UCSD-AML1 (cell line): ENCODE measurements around the gene PCDH9.

Experiments
- DNase-seq: peaks from one replicate; lab custom pipeline; 2025; ENCODE audit not compliant: unreplicated experiment; lab: John Stamatoyannopoulos, UW

The PCDH9 gene

DNA sequence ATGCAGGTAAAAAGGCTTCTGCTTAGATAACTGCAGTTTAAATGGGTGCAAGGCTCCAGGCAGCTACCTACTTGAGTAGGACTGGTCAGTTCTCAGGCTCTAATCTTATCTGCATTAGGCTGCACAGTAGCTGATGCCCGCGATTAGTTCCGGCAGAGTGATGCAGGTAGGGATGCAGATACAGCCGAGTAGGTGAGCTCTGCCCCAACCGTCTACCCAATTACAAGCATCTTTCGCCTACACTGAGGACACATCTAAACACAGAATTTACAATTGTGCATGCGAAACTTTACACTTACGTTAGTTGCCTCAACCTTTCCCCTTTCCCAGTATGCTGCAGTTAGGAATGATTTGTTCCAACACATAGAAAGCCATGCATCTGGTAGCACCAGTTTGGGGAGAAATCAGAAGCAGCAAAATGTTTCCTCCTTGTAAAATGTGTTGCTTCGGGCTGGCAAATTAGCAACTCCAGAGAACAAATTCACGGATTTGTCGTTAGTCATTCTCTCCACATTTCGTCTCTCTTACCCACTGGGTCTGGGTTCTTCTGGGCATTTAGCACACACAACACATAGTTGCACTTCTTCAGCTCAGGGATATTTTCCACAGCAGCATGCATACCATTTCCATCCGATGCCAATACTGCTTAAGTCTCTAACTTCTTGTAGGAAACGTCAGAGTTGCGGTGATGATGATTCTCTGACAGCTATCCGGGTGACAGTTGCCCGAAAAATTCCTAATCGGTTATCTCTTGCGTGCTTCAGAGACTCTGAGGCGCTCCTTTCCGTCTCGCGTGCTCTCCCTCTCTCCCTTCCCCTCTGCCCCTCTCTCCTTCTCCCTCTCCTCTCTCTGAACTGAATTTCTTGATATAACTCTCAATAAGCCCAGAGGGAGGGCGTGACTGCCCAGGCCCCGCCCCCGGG, at the start of gene PCDH9:
TSS of gene PCDH9 (minus strand) at position 856 of the 923 bp plus-strand sequence. CDS start 1,896 bp downstream, outside the sequence.
- peak; percentile 8 for DNase-seq

- DNase-seq = no peak
These were observed 48.1 kb upstream of the PCDH9 start for GRCh38 chr13:67278235-67278634.

GRCh38 chr13:67277581-67277980, 47.4 kb upstream of the PCDH9 start:
- no peak for DNase-seq

DNA sequence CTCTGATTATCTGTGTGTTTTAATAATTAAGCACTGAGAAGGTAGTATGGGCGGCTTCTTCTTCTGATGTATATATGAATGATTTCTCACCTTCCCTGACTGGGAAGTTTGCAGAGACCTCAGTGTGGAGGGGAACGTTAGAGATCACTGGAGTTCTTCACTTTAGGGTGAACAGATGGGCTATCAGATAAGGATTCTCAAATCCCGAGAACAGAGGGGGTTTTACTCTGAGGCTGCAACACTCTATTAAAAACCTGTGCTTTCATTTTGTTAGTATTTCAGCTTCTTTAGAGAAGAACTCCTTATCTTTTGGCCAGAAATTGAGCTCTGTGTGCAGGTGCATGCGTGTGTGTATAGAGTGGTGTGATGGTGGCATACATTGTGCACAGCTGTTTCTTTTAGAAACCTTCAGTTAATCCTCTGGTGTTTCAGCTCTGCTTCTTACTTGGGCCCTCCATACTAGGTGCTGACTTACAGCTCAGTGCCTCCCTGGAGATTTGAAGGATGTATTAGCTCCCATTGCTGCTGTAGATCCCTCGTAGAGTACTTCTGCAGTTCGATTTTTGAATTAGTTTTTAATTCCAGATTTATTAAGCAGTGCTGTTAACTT, 45.3 kb upstream of the PCDH9 start:
- no peak for DNase-seq

DNA sequence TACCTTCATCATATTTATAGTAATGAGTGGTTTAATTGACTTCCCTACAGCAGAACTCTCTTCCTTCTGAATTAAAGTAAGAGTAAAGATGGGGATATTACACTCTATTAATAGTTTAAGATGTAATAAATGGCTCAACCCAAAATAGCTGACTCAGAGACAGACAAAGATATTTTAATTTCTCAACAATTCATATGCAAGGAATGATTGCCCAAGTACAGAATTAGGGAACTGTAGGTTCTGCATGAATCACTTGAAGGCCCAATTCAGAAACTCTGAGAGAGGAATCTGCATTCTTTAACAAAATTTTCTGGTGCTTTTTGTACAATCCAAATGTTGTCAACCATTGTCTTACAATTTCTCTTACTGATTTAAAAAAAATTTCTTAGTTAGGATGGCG, 42.9 kb upstream of the PCDH9 start:
- DNase-seq = no peak

- no peak for DNase-seq
These were observed 37.0 kb upstream of the PCDH9 start for GRCh38 chr13:67267136-67267535.

GRCh38 chr13:67259208-67259607, 29.1 kb upstream of the PCDH9 start:
- DNase-seq = no peak

DNA sequence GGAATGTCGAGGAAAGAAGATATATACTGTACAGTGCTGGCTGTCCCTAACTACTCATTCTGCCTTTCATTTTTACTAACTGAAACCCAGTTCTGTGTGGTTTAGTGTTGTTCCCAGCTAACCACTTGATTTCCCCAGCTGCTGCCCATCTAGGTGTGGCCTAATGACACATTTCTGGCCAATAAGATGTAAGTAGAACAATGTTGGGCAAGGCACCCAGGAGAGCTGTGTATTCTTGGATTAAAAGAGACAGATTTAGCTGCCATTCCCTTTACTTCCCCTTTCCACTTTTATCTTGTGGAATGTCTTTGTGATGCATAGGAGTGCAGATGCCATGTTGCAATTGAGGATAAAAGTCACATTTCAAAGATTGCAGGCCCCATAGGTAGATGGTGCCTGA, 28.3 kb upstream of the PCDH9 start:
- no peak for DNase-seq

GRCh38 chr13:67238861-67239260, 8.7 kb upstream of the PCDH9 start:
- DNase-seq = no peak

- no peak for DNase-seq
These were observed 8.2 kb upstream of the PCDH9 start for GRCh38 chr13:67238277-67238859.

DNA sequence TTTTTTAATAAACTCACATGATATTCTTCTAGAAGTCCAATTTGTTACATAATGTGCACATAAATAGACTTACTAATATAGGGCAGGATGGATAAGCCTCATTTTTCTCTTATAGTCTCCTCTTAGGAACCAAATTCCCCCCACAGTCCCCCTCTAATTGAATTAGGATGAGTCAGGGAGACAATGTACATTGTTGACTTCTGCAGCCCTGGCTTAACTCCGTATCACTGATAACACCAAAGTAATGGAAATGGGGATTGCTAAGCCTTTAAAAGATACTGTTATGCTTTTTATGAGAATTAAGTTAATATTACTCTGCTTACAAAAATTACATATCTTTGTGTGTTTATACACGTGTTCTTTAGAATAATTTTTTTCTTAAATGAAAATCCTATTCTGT, 5.1 kb upstream of the PCDH9 start:
- no peak for DNase-seq

DNA sequence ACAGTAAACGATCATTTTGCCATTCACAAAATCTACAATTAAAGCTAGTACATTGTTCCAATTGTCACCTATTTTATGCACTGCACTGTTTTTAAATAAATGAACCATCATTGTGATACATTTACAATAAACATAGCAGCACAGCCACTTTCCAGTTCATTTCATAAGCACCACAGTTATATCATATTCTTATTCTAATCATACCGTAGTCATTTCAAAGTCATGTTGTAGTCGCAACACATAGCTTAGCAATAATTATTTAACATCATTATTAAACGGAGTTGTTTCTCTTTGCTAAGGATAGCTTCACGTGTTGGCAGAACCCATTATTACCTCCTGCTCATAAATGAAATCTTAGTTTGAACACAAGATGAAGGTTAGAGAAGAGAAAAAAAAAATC, 2.2 kb upstream of the PCDH9 start:
- no peak for DNase-seq

- no peak for DNase-seq
These were observed 1.3 kb upstream of the PCDH9 start for GRCh38 chr13:67231289-67232000.

DNA sequence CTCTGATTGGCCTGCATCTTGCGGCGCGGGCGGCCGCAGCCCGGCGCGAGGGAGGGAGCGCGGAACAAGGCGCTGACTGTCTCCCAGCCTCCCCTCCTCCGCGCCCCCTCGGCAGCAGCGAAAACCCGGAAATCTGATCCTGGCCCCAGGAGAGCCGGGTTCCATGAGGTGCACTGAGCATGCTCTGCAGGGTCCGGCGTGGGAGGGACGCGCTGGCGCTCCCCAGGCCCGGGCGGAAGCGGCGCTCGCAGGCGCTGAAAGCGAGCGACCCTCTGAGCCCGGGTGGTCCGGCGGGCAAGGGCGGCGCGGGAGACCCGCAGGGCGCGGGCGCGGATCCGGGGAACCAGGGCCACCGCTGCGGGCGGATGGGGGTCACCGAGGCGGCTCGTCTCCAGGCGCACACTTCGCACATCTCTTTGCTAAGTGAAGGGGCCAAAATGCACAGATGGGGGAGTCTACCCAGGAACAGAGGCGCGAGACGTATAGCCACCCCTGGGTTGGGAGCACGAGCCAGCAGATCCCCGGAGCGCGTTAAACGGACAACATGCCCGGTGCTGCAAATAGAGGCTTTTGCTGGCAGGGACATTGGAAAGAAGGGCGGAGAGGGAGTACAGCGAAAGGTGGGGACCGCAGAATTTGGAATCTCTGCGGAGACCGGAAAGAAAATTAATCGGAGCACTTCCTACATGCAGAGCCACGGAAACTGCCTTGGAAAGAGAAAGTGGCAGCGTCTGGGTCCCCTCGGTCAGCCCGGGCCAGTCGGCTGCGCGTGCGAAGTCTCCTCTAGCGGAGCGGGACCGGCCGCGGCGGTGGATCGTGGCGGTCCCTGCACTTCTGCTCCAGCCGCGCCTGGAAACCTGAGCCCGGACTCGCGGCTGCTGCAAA, 510 bp upstream of the PCDH9 start:
- peak; percentile 82 for DNase-seq

GRCh38 chr13:67228916-67229315, 1.2 kb downstream of the PCDH9 start:
- DNase-seq = no peak

DNA sequence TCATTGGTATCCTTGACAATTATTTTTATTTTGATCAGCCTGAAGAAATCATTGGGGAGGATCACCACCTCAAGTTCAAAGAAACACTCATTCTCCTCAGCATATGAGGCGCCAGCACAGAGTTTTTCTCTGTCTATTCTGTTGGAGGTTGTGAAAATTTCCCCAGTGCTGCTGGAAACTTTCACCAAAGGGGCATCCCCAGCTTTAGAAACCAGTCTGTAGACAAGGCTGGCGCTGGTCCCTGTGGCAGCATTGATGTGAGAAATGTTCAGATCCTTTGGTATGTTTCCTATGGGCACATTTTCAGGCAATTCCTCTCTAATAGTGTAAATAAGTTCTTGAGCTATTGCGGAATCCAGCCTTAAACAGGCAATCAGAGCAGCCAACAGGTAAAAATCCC, 2.1 kb downstream of the PCDH9 start:
- no peak for DNase-seq

GRCh38 chr13:67227131-67227983, 2.8 kb downstream of the PCDH9 start:
- peak; percentile 2 for DNase-seq

- no peak for DNase-seq
These were observed 3.4 kb downstream of the PCDH9 start for GRCh38 chr13:67226696-67227095.
